Loucy (cell line): ENCODE data around the gene STRADA.

Experiments used
- EZH2phosphoT487 ChIP-seq: fragments of 200-600 bp; IDR thresholded peaks from 2 replicates; pipeline ENCODE4 v1.6.1; 2018; ENCODE audit warnings: antibody characterized with exemption, mild to moderate bottlenecking, moderate library complexity, borderline replicate concordance
- TF ChIP-seq, protein P1 (sequence below): fragments of 200-600 bp; sonication (generic); conservative IDR thresholded peaks from 2 replicates; pipeline ENCODE4 v1.5.1; 2014; ENCODE audit warnings: mild to moderate bottlenecking, antibody characterized with exemption, low read length

GRCh38 chr17:63741408-63742173 lies at the start of gene STRADA:
- TF ChIP-seq, protein P1, sequence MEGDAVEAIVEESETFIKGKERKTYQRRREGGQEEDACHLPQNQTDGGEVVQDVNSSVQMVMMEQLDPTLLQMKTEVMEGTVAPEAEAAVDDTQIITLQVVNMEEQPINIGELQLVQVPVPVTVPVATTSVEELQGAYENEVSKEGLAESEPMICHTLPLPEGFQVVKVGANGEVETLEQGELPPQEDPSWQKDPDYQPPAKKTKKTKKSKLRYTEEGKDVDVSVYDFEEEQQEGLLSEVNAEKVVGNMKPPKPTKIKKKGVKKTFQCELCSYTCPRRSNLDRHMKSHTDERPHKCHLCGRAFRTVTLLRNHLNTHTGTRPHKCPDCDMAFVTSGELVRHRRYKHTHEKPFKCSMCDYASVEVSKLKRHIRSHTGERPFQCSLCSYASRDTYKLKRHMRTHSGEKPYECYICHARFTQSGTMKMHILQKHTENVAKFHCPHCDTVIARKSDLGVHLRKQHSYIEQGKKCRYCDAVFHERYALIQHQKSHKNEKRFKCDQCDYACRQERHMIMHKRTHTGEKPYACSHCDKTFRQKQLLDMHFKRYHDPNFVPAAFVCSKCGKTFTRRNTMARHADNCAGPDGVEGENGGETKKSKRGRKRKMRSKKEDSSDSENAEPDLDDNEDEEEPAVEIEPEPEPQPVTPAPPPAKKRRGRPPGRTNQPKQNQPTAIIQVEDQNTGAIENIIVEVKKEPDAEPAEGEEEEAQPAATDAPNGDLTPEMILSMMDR: no peak
- no peak for TF ChIP-seq EZH2phosphoT487
